Stimulated activated CD4-positive, alpha-beta T cell treated with anti-CD3 and anti-CD28 coated beads, Interleukin-4, amount 100 ng/mL, for 48 hours (primary cell): ENCODE results near the gene CACNA1B.
"Not testable (repeated sequence)": the region's sequence is repeated elsewhere in the genome, so short reads cannot be mapped to it uniquely, and the experiment has no call there.

Experiments
- DNase-seq, 2 donors: peaks; one replicate each; pipeline ENCODE4 v3.0.0-alpha.2; 2020; ENCODE audit warnings: low read depth in 2 of 2

Gene CACNA1B

DNA sequence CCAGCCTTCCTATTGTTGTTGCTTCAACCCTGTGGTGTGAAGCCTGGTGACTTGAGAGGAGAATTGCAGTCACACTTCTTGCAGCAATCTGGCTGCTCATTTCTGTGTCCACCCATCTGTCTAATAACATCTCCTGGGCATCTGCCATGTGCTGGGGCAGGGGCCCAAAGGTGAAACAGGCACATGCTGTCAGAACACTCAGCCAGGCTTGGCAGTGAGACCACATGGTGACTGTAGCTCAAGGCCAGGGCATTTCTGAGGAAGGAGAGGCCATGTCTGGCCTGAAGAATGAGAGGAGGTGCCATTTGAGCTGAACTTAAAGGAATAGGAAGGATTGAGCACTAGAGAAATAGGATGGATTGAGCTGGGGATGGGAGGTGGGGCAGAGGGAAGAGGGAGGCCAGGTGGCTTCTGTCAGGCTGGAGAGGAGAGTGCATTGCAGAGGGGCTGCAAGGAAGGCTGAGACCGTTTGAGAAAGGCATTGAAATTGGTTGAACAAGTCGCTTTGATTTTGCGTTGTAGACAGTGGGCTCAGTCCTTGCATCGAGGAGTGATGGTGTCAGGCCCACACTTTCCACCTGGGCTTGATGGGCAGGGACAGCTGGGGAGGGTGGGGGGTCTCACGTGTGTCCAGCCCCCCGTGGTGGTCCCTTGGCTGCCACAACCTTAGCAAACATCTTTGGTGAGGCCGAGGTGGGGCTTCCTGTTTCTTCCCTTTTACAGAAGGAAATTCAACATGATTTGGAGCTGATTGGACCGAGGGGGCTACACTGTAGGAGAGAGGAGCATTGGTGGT, 222.4 kb downstream of the CACNA1B start:
- DNase-seq: no peak

DNA sequence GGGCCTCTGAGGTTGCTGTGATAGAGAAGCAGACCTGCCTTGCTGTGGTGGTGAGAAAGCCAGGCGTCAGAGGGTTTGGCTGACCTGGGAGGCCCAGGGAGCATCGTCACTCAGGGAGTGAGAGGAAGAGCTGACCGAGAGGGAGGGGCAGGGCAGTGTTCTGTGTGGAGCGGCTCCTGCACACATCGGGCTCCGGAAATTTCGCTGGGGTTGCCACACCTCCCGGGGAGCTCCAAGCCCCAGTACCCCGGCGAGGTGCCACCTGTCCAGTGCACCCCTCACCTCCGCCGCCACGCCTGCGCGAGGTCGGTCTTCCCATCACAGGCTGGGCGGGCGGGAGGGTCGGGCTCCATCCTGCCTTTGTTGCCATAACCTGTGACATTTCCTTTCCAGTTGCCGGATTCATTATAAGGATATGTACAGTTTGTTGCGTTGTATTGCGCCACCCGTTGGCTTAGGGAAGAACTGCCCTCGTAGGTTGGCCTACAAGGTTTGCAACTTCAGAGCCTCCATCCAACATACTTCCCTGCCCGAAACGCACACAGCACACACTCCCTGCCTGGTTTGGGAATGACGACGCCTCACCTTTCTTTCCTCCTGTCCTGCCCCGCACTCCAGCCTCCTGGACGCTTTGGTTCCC, 223.2 kb downstream of the CACNA1B start:
- DNase-seq: no peak

DNA sequence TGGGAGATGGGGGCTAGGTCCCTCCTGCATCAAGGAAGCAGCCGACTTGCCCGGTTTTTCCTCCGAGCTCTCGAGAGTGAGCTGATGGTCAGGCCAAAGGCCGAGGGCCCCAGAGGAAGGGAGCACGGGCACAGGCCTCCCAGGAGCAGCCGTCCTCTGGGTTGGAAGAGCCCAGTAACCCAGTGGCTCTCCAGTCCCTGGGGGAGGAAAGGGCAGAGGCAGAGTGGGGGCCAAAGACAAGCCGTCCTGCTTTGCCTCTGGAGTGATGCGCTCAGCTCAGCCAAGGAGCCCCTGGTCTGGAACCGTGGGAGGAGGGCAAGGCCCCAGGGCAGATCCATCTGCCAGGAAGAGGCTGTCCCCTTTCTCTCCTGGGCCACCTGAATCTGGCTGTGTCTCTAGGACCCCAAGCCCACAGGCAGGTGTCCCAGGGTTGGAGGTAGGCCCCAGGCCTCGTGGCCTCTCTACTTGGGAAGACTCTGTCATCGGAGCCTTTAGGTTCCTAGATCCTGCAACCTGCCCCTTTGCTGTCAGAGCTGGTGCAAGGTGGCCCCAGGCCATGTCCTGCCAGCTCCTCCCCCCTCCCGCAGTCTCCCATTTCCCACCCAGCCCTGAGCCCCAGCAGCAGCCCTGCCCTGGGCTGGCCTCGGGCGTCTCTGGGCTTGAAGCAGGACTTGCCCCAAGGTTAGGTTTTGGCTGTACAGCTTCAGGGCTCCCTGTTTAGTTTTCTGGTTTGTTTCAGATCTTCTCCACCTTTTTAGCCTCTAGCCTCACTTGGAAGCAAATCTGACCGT, 224.1 kb downstream of the CACNA1B start:
- no peak for DNase-seq

DNA sequence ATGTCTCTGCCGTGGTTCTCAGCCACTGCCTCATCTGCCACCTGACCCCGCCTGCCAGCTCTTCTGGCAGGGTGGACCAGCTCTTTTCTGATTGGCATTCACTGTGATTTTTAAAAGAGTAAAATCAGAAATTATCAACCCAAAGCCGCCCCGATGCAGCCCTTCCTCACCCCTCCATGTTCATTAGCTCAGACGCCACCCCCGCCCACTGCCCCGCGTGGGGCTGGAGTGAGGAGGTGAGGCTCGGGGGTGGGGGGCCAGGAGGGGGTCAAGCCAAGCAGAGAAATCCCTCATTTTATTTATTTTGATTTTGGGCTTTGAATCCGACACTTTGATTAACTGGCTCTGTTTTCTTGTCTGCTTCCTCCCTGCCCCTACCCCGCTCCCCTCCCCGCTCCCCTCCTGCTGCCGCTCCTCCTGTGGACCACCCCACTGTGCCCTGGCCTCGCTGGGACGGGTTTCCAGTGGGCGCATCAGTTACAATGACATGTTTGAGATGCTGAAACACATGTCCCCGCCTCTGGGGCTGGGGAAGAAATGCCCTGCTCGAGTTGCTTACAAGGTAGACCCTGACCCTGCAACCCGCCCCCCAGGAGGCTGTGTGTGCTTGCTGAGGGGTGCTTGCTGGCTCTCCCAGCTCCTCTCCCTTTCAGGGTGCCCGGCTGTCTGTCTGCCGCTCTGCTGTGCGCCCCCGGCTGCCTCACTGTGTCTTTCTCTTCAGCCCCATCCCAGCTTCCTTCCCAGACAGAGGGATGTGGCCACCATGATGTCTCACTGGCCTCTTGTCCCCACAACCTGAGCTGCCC, 224.9 kb downstream of the CACNA1B start:
- DNase-seq: no peak

DNA sequence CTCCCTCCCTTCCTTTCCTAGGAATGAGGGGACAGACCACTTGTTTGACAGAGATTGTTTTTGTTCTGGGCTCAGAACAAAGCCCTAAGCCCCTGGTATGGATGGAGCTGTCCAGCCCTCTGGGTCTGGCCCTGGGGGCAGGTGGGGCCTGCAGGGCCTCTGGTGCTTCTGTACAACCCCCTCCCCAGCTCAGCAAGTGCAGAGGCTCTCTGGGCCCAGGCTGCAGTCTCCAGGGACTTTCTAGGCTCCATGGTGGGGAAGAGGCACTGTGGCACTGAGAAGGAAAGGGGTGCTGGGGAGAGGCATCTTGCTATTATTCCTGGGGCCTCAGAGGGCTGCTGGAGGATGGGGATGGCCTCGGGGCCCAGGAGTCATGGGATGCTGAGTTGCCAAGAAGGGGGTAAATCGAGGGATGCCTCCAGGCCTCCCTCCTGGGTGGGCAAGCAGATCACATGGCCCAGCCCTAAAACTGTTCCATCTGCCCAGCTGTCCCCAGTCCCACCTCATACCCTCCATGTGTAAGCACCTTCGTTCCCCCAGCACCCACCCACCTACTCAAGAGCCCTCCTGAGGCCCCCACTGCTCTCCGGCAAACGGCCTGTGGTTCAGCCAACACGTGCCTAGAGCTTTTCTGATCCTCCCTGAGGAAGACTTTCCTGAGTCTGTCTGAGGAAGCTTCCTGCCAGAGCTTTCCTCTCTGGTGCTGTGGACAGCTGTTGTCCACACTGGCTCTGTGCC, 225.7 kb downstream of the CACNA1B start:
- DNase-seq: no peak

DNA sequence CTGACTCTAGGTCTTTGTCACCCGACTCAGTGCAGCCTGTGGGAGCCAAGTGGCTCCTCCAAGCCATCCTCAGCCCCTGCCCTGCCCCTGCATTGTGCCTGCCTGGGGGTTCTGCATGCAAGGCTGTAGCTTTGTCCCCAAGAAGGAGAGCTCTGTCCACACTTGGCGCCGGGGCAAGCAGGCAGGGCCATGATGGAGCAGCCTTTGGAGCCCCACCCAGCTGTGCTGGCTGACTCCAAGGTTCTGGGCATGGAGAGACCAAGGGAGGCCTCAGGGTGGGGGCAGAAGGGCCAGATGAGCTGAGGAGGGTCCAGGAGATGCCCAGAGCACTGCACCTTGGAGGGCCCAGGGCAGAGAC, 226.2 kb downstream of the CACNA1B start:
- DNase-seq: no peak

DNA sequence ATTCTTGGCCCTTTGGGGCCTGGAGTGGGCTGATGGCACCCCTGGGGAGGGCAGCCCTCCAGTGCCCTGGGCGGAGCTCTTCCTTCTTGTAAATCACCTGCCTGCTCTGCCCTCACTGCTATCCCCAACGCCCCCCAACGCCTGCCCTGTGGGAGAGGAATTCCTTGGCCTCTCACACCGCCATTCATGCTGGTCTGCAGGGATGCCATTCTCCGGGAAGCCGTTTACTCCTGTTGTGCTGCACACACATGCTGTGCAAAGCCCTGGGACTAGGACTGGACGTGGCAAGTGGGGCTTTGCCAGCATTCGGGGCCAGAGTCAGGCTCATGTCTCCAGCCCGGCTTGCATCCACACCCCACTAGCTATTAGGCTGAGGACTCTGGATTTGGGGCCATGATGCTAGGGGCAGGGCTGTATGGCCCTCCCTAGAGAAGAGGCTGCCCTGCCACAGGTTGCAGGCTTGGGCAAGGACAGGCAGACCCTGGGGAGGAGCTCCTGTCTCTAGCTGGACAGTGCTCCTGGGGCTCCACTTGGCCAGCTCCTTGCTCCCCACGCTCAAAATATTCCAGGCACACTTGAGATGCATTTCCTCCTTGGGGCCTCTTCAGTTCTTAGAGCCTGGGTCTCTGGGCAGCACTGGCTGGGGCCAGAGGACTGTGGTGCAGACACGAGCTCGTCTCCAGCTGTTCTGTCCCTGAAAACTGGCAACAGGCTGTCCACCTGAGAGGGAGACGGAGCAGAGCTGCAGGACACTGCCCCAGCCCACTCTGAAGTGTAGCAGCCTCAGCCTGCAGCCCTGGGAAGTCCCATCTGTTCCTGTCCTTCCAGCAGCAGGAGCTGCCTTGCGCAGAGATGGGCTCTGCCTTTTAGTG, 226.9 kb downstream of the CACNA1B start:
- DNase-seq: no peak

DNA sequence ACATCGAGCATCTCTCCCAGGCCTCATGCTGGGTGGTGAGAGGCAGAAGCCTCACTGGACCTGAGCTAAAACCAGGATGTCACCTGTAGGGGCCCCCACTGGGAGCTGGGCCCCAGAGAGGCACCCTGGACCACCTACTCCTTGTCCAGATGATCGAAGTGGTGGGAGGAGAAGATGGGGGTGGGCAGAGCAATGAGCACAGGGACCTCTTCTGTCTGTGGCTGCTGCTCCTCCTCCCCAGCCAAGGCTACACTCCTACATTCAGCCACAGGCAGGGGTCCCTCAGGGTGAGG, 227.5 kb downstream of the CACNA1B start:
- no peak for DNase-seq

DNA sequence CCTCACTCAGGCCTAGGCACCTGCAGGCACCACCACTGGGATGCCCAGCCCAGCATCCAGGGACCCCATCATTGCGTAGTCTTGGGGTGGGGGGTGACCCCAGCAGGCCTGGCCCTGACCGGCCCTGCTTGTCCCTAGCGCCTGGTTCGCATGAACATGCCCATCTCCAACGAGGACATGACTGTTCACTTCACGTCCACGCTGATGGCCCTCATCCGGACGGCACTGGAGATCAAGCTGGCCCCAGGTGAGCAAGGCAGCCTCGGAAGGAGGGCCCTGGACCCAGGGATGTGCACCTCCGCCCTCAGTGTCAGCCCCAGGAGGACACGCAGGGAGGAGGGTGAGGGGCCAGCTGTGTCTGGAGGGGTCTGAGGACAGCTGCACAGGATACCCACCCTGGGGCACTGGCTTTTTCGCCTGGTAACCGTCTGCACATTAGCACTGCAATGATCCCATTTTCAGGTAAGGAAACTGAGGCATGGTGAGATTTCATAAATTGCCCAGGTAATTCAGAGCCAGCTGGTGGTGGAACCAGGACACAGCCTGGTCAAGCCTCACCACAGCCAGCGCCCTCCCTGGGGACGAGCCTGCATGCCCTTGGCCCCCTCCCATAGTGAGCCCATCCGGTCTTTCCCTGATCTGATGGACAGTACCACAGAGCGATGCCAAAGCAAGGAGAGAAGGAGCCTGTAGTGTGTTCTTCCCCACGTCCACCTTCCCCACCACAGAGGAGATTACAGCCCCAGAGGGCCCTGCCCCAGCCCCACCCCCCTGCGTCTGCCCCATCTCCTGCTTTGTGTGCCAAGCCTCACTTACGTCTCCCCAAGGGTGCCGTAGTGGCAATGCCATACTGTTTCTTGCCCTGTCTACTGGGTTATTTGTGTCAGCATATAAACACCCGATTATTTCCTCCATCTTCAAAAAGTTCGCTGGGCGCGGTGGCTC, 228.3 kb downstream of the CACNA1B start:
- no peak for DNase-seq

DNA sequence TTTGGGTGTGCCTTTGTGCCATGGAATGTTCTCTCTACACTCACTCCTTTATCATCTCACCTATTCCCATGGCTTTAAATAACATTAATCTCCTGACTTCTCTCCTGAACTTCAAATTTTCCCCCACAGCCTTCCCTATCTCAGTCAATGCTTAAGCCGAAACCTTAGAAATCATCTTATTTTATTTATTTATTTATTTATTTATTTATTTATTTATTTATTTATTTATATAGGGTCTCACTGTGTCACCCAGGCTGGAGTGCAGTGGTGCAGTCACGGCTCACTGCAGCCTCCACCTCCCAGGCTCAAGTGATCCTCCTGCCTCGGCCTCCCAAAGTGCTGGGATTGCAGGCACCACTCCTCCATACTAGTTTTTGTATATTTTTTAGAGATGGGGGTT, 229.5 kb downstream of the CACNA1B start:
- not testable (repeated sequence) for DNase-seq

DNA sequence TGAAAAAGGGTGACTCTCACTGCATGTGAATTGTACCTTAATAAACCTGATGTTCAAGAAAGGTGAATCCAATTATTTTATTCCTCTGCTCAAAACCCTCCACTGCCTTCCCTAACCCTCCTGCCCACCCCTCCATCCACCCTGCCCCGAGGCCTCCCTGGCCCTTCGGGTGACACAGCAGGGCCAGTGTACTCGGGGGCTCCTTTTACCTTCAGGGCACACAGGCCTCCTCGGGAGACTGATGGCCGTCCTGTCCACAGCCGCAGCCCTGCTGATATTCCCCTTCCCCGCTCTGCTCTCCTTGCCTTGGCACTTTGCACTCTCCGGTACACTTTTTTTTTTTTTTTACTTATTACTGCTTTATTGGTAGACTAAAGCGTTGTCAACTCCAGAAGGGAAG, 234.0 kb downstream of the CACNA1B start:
- DNase-seq: no peak

DNA sequence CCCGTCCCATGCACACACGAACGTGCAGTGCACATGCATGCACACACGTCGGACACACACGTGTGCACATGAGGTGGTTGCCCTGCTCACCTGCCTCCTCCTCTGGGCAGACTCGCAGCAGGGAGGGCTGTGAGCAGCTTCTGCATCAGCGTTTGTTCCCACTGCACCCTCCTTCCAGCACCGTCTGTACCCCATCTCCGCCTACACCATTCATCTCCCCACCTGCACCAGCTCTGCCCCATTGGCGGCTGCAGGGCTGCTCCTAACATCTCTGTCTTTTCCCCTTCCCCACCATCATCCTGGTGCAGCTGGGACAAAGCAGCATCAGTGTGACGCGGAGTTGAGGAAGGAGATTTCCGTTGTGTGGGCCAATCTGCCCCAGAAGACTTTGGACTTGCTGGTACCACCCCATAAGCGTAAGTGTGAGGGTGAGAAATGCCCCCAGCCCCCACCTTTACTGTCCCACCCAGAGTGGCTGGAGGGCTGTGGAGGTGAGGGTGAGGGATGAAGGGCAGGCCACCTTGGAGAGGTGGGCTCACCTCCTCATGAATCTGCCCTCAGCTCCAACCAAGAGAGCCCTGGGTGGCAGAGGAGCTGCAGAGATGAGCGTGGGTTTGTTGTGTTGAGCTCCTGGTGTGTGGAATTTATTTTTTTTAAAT, 234.6 kb downstream of the CACNA1B start:
- DNase-seq: no peak

DNA sequence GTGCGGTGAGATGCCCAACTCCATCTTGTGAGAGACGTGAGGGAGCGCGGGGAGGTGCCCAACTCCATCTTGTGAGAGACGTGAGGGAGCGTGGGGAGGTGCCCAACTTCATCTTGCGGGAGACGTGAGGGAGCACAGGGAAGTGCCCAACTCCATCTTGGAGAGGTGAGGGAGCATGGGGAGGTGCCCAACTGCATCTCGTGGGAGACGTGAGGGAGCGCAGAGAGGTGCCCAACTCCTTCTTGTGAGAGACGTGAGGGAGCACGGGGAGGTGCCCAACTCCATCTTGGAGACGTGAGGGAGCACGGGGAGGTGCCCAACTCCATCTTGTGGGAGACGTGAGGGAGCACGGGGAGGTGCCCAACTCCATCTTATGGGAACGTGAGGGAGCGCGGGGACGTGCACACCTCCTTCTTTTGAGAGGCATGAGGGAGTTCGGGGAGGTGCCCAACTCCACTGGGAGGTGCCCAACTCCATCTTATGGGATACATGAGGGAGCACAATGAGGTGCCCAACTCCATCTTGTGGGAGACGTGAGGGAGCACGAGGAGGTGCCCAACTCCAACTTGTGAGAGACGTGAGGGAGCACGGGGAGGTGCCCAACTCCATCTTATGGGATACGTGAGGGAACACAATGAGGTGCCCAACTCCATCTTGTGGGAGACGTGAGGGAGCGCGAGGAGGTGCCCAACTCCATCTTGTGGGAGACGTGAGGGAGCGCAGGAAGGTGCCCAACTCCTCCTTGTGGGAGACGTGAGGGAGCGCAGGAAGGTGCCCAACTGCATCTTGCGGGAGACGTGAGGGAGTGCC, 235.4 kb downstream of the CACNA1B start:
- DNase-seq: no peak

DNA sequence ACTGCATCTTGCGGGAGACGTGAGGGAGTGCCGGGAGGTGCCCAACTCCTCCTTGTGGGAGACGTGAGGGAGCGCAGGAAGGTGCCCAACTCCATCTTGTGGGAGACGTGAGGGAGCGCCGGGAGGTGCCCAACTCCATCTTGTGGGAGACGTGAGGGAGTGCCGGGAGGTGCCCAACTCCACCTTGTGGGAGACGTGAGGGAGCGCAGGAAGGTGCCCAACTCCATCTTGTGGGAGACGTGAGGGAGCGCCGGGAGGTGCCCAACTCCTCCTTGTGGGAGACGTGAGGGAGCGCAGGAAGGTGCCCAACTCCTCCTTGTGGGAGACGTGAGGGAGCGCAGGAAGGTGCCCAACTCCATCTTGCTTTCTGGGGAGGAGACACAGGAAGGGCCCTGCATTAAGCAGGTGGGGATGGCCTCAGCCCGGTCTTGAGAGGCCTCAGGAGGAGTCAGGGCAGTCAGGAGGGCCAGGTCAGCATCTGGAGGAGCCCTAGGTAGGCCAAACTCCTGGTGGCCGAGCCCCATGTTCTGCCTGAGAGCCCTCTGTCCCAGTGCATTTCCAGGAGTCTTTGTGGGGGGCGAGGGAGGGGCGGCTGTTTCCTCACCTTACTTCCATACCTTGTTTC, 236.2 kb downstream of the CACNA1B start:
- not testable (repeated sequence) for DNase-seq

DNA sequence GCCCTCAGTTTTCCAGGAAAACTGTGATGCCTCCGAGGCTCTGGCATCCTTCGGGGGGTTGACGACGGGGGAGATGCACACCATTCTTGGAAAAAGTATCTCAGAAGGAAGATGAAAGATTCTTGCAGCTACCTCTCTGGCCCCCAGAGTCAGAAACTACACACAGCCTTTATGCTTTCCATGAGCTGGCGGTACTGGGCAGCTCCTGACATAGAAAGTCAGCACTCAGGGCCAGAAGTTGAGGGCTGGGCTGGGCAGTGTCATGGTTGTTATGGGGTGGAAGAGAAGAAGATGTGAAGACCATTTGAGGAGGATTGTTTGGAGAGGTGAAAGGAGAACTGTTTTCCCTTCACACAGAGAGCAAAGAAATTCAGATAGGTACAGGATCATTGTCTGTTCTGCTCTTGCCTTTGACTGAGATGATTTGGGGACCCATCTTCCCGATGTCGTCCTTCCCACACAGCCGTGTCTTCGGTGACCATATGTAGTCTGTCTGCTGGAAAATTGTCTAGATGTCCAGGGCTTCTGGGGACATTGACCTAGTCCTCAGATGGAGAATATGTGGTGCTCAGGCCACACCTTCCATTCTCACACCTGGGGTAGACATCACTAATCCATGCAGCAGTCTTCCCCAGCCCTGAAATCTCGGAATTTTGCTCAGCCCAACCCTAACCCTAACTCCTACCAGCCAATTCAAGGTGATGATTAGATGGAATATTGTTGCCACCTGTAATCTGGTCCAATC, 237.1 kb downstream of the CACNA1B start:
- DNase-seq: no peak

DNA sequence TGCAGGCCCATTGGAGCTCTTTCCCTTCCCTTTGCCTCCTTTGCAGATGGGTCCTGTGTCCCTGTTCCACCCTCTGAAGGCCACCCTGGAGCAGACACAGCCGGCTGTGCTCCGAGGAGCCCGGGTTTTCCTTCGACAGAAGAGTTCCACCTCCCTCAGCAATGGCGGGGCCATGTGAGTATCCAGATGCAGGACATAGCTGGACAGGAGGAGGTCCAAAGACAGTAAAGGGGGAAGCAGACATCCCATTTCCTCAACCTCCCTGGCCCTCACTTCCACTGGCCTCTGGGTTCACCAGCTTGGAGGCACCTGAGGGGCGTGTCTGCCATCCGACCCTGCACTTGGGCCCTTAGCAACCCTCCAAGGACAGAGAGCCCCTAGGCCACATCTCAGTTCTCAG, 237.9 kb downstream of the CACNA1B start:
- DNase-seq: no peak

DNA sequence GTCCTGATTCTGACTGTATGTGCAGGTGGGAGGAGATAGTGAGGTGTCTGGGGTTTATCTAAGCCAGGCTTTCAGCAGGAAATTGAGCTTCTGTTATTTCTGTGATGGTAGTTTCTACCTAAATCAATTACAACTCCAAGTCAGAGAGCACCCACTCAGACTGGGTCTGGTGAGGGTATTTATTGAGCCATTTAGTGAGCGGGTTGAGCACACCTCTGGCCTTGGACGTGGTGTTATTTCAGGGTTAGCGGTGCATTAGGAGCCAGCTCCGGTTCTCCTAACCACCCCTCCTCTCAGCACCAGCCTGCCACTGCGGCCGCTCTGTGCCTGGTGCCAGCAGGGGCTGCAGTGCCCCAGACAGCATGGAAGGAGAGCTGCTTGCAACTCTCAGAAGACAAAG, 238.9 kb downstream of the CACNA1B start:
- DNase-seq: no peak
